Tibial nerve (tissue), 4 donors: ENCODE results near the gene KCNJ15. TPM values are rescaled to one million over a fixed set of nuclear protein-coding genes. Genes with fewer than 3 reads are reported as not detected.
"Not testable (repeated sequence)": the region's sequence is repeated elsewhere in the genome, so short reads cannot be mapped to it uniquely, and the experiment has no call there.

Source experiments
- DNase-seq, 2 donors: peaks; one replicate each; pipeline ENCODE4 v3.0.0-alpha.2; 2019; ENCODE audit warnings: low spot score in 2 of 2
- H3K27ac ChIP-seq, 4 donors: fragments of 200-600 bp; sonication (generic) in 3 of 4; one replicate each; pipeline ENCODE4 v1.5.1; 2017 to 2019; ENCODE audit warnings: mild to moderate bottlenecking in 1 of 4
- H3K27me3 ChIP-seq, 2 donors: fragments of 200-600 bp; sonication (generic) in 1 of 2; one replicate each; pipeline versions ENCODE4 v1.5.1 to v1.6.0; 2017 to 2019
- H3K36me3 ChIP-seq, 3 donors: fragments of 200-600 bp; sonication (generic); one replicate each; pipeline ENCODE4 v1.5.1; 2018 to 2019
- H3K4me1 ChIP-seq, 4 donors: fragments of 200-600 bp; sonication (generic) in 3 of 4; one replicate each; pipeline ENCODE4 v1.5.1; 2017 to 2019
- H3K4me3 ChIP-seq, 4 donors: fragments of 200-600 bp; sonication (generic) in 3 of 4; one replicate each; pipeline ENCODE4 v1.5.1; 2017 to 2019; ENCODE audit warnings: mild to moderate bottlenecking in 1 of 4, moderate library complexity in 1 of 4
- H3K9me3 ChIP-seq, 4 donors: fragments of 200-600 bp; sonication (generic) in 3 of 4; one replicate each; pipeline ENCODE4 v1.5.1; 2017 to 2019
- CTCF ChIP-seq, 5 experiments: fragments of 200-600 bp in 3 of 5; fragments of 450-650 bp in 2 of 5; sonication (generic) in 3 of 5; IDR thresholded peaks; one replicate each; pipeline ENCODE4 v1.5.1; 2016 to 2019; ENCODE audit warnings: antibody characterized with exemption in 5 of 5, mild to moderate bottlenecking in 3 of 5, moderate library complexity in 2 of 5
- EP300 ChIP-seq, 2 donors: sonication (generic); formaldehyde crosslinking; IDR thresholded peaks; one replicate each; pipeline ENCODE4 v1.6.1; 2017; ENCODE audit warnings: antibody characterized with exemption in 2 of 2, mild to moderate bottlenecking in 1 of 2
- POLR2A ChIP-seq, 2 donors: fragments of 450-650 bp; IDR thresholded peaks; one replicate each; pipeline ENCODE4 v1.6.1; 2017; ENCODE audit warnings: antibody characterized with exemption in 2 of 2, mild to moderate bottlenecking in 2 of 2, moderate library complexity in 2 of 2
- WGBS, 2 donors: methylation state at CpG; one replicate each; pipeline ENCODE4 v1.1.5; 2018; 5-methylcytosine and 5-hydroxymethylcytosine counted together
- total RNA-seq, 4 donors: library from RNA; depleted of rRNA; stranded (reverse); fragments of >200 nt; gene quantifications; one replicate each; pipeline ENCODE4 v1.1.0, GENCODE V29; 2016

KCNJ15 gene
- total RNA-seq, 4 donors from 2014 or later = 0.39 to 2.4 (median 0.43) TPM

GRCh38 chr21:38228537-38228936 lies 28.3 kb upstream of the KCNJ15 start:
- Histone ChIP-seq H3K4me1 (no peaks in the 10 kb centered on the region), H3K9me3 (peaks cover 0 to 76% (median 14%) of the 10 kb centered on the region in 4 donors), H3K27ac (no peak overlapping the region), H3K4me3 (no peak overlapping the region), H3K27me3 (no peaks in the 10 kb centered on the region), H3K36me3 (no peaks in the 10 kb centered on the region)
- WGBS, 2 donors = 87 to 91% methylated on average over 3 of the region's 3 CpGs
- DNase-seq = no peak
- TF ChIP-seq CTCF (IDR thresholded peaks at IDR 0.05) = no peak

GRCh38 chr21:38229260-38229877 lies 27.4 kb upstream of the KCNJ15 start:
- TF ChIP-seq CTCF (IDR thresholded peaks at IDR 0.05) (no peak), EP300 (IDR thresholded peaks at IDR 0.05) (no peak), POLR2A (IDR thresholded peaks at IDR 0.05) (no peak)
- H3K4me1 ChIP-seq = no peaks in the 10 kb centered on the region
- H3K27me3 ChIP-seq = no peaks in the 10 kb centered on the region
- H3K27ac ChIP-seq = no peak overlapping the region
- no peak for DNase-seq
- no peaks in the 10 kb centered on the region for H3K36me3 ChIP-seq
- 91 to 93% methylated on average over 9 of the region's 9 CpGs for WGBS, 2 donors
- no peak overlapping the region for H3K4me3 ChIP-seq
- H3K9me3 ChIP-seq = peaks cover 0 to 68% (median 11%) of the 10 kb centered on the region in 4 donors

- H3K4me1 ChIP-seq = no peaks in the 10 kb centered on the region
- H3K27me3 ChIP-seq = no peaks in the 10 kb centered on the region
- H3K4me3 ChIP-seq = no peak overlapping the region
- H3K27ac ChIP-seq = no peak overlapping the region
- 67 to 80% methylated on average over 6 of the region's 6 CpGs for WGBS, 2 donors
- no peaks in the 10 kb centered on the region for H3K36me3 ChIP-seq
- peaks cover 0 to 19% (median 7%) of the 10 kb centered on the region in 4 donors for H3K9me3 ChIP-seq
- no peak for TF ChIP-seq CTCF (IDR thresholded peaks at IDR 0.05)
- TF ChIP-seq POLR2A (IDR thresholded peaks at IDR 0.05) = no peak
- TF ChIP-seq EP300 (IDR thresholded peaks at IDR 0.05) = no peak
- DNase-seq = no peak
Measured at GRCh38 chr21:38234395-38235142, 22.2 kb upstream of the KCNJ15 start.

GRCh38 chr21:38235251-38235650 lies 21.5 kb upstream of the KCNJ15 start:
- H3K27ac ChIP-seq = not testable (repeated sequence)
- 94% methylated on average over 9 of the region's 9 CpGs for WGBS, 2 donors

GRCh38 chr21:38236232-38236631 lies 20.6 kb upstream of the KCNJ15 start:
- peaks cover 0 to 4% (median 0%) of the 10 kb centered on the region in 4 donors for H3K9me3 ChIP-seq
- no peaks in the 10 kb centered on the region for H3K36me3 ChIP-seq
- H3K27me3 ChIP-seq = no peaks in the 10 kb centered on the region
- no peak for DNase-seq
- 84 to 88% methylated on average over 2 of the region's 2 CpGs for WGBS, 2 donors
- H3K4me1 ChIP-seq = peaks cover 0 to 6% (median 0%) of the 10 kb centered on the region in 4 donors
- H3K4me3 ChIP-seq = no peak overlapping the region
- TF ChIP-seq EP300 (IDR thresholded peaks at IDR 0.05) = no peak
- TF ChIP-seq POLR2A (IDR thresholded peaks at IDR 0.05) = no peak
- no peak for TF ChIP-seq CTCF (IDR thresholded peaks at IDR 0.05)
- H3K27ac ChIP-seq = no peak overlapping the region

More at GRCh38 chr21:38235251-38235650, 21.5 kb upstream of the KCNJ15 start:
- not testable (repeated sequence) for DNase-seq, H3K27me3 ChIP-seq, H3K4me1 ChIP-seq, H3K4me3 ChIP-seq, H3K36me3 ChIP-seq
- H3K9me3 ChIP-seq = peaks cover 0 to 12% (median 4%) of the 10 kb centered on the region in 4 donors
